DOHH2 (cell line): ENCODE results near the gene CDK16.

Source experiments
- EZH2phosphoT487 ChIP-seq: fragments of 200-600 bp; sonication (generic); IDR thresholded peaks from 2 replicates; pipeline ENCODE4 v1.6.1; 2017; ENCODE audit warnings: borderline replicate concordance, mild to moderate bottlenecking, antibody characterized with exemption, low read length, moderate library complexity, mixed read lengths
- TF ChIP-seq, protein P1 (sequence below): fragments of 200-600 bp; sonication (generic); IDR thresholded peaks from one replicate; pipeline ENCODE4 v1.5.1; 2014; ENCODE audit warnings: antibody characterized with exemption, mild to moderate bottlenecking, low read depth, low read length; ENCODE audit not compliant: poor library complexity, severe bottlenecking

DNA sequence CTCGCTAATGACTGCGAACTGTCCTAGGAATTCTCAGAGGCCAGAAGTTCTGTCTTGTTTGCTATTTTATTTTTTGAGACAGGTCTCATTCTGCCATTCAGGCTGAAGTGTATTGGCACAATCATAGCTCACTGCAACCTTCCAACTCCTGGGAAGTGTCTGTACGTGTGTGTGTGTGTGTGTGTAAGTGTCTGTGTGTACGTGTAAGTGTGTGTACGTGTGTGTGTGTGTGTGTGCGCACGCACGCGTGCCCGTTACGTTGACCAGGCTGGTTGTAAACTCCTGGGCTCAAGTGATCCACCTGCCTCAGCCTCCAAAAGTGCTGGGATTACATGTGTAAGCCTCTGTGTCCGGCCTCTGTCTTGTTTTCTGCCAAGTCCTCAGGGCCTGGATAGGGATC lies 10.4 kb upstream of the CDK16 start:
- TF ChIP-seq, protein P1, sequence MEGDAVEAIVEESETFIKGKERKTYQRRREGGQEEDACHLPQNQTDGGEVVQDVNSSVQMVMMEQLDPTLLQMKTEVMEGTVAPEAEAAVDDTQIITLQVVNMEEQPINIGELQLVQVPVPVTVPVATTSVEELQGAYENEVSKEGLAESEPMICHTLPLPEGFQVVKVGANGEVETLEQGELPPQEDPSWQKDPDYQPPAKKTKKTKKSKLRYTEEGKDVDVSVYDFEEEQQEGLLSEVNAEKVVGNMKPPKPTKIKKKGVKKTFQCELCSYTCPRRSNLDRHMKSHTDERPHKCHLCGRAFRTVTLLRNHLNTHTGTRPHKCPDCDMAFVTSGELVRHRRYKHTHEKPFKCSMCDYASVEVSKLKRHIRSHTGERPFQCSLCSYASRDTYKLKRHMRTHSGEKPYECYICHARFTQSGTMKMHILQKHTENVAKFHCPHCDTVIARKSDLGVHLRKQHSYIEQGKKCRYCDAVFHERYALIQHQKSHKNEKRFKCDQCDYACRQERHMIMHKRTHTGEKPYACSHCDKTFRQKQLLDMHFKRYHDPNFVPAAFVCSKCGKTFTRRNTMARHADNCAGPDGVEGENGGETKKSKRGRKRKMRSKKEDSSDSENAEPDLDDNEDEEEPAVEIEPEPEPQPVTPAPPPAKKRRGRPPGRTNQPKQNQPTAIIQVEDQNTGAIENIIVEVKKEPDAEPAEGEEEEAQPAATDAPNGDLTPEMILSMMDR = no peak
- no peak for TF ChIP-seq EZH2phosphoT487
